Measurements from ENCODE around the gene RNF4. TPM values are rescaled to one million over a fixed set of nuclear protein-coding genes. Genes with fewer than 3 reads are reported as not detected.

RNF4 gene
- total and polyA plus RNA-seq, 7 donors: 18.1 to 50.2 (median 30.7) TPM

DNA sequence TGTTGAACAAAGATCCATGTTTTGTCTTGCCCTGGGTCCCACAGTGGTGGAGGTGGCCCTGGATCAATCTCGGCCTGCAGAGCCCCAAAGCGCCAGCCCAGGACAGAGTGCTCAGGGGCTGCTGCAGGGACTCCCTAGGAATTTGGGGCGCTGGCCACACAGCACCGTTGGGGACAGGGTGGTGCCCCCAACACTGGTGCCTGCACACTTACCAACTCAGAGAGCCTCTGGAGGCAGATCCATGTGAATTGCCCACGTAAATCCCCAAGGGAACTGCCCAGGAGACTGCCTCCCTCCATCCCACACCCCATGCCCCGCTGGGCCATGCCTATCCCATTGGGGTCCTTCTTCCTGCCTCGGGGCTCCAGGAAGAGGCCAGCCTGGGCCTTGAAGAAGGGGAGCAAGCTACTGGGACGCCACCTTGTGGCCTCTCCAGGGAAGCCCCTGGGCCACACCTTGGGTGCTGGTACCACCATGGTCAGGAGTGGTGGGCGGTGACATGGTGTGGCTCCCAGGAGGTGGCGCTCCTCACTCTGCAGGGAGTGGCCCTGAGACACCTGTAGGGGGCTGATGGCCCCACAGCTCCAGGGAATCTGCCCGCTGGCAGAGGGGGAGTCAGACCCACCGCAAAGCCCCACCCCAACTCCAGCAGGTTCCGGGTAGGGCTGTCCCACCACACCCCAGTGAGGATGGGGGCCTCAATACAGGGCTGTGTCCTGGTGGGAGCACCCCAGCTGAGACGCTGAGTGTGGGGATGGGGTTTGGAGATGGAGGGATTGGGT, 27.3 kb upstream of the RNF4 start:
- peak; percentile 67 to 90 (median 82) for ATAC-seq
- no peaks in the 10 kb centered on the region for H3K4me1 ChIP-seq
- no peak overlapping the region for H3K4me3 ChIP-seq
- H3K9me3 ChIP-seq: no peaks in the 10 kb centered on the region
- WGBS, 3 donors: 48 to 50% (median 49%) methylated on average over 13 to 14 of the region's 14 CpGs
- TF ChIP-seq CTCF (IDR thresholded peaks at IDR 0.05): peak; percentile 66
- intact Hi-C loops (cut with DNase I): loop anchor here (2.0 to 5.0 kb wide), 2 partner anchors 221 to 224 kb away; no protein-coding TSS in a partner anchor
- peak; percentile 50 to 63 for DNase-seq
- no peaks in the 10 kb centered on the region for H3K27me3 ChIP-seq (ENCODE audit: insufficient read depth in 3 of 3, low read length in 2 of 3)
- H3K36me3 ChIP-seq (ENCODE audit: insufficient read depth in 1 of 2, low read depth in 1 of 2): no peaks in the 10 kb centered on the region
- no peak overlapping the region for H3K27ac ChIP-seq

GRCh38 chr4:2442175-2442993, 26.5 kb upstream of the RNF4 start:
- ATAC-seq (no peak), DNase-seq (peak in 1 of 2 donors; percentile 34)
- 67 to 72% (median 70%) methylated on average over 17 to 20 of the region's 20 CpGs for WGBS, 3 donors
- H3K36me3 ChIP-seq (ENCODE audit: insufficient read depth in 1 of 2, low read depth in 1 of 2): no peaks in the 10 kb centered on the region
- no peak overlapping the region for H3K4me3 ChIP-seq
- H3K27me3 ChIP-seq (ENCODE audit: insufficient read depth in 3 of 3, low read length in 2 of 3): no peaks in the 10 kb centered on the region
- TF ChIP-seq CTCF (IDR thresholded peaks at IDR 0.05): no peak
- intact Hi-C loops (cut with DNase I): loop anchor here (2.0 to 5.0 kb wide), 2 partner anchors 222 to 225 kb away; no protein-coding TSS in a partner anchor
- no peaks in the 10 kb centered on the region for H3K9me3 ChIP-seq
- H3K4me1 ChIP-seq: no peaks in the 10 kb centered on the region
- no peak overlapping the region for H3K27ac ChIP-seq

- intact Hi-C loops (cut with DNase I): loop anchor here (2.0 to 5.0 kb wide), 2 partner anchors 222 to 226 kb away; no protein-coding TSS in a partner anchor
- Histone ChIP-seq H3K4me3 (no peak overlapping the region), H3K27ac (no peak overlapping the region), H3K36me3 (ENCODE audit: insufficient read depth in 1 of 2, low read depth in 1 of 2) (no peaks in the 10 kb centered on the region), H3K9me3 (no peaks in the 10 kb centered on the region), H3K4me1 (no peaks in the 10 kb centered on the region), H3K27me3 (ENCODE audit: insufficient read depth in 3 of 3, low read length in 2 of 3) (no peaks in the 10 kb centered on the region)
- 78 to 86% (median 82%) methylated on average over 19 to 20 of the region's 20 CpGs for WGBS, 3 donors
- DNase-seq (no peak), ATAC-seq (no peak)
- TF ChIP-seq CTCF (IDR thresholded peaks at IDR 0.05): no peak
These were observed 25.7 kb upstream of the RNF4 start for GRCh38 chr4:2443061-2443730.

- DNase-seq: no peak
These were observed 24.8 kb upstream of the RNF4 start for GRCh38 chr4:2443956-2444740.

More at GRCh38 chr4:2443956-2444740, 24.8 kb upstream of the RNF4 start:
- ATAC-seq: no peak
- H3K36me3 ChIP-seq (ENCODE audit: insufficient read depth in 1 of 2, low read depth in 1 of 2): no peaks in the 10 kb centered on the region
- intact Hi-C loops (cut with DNase I): loop anchor here (2.0 to 5.0 kb wide), 2 partner anchors 223 to 227 kb away; no protein-coding TSS in a partner anchor
- no peak overlapping the region for H3K27ac ChIP-seq
- no peaks in the 10 kb centered on the region for H3K4me1 ChIP-seq
- H3K27me3 ChIP-seq (ENCODE audit: insufficient read depth in 3 of 3, low read length in 2 of 3): no peaks in the 10 kb centered on the region
- 89 to 94% (median 90%) methylated on average over 7 of the region's 7 CpGs for WGBS, 3 donors
- H3K4me3 ChIP-seq: no peak overlapping the region
- no peaks in the 10 kb centered on the region for H3K9me3 ChIP-seq
- no peak for TF ChIP-seq CTCF (IDR thresholded peaks at IDR 0.05)

Measured in psoas muscle (tissue), 8 donors.